GM12872 (cell line): ENCODE data around the gene ENOPH1.

Source experiments
- TF ChIP-seq, protein P1 (sequence below): IDR thresholded peaks from 3 replicates; pipeline ENCODE4 v1.5.1; 2011; ENCODE audit warnings: low read depth, mild to moderate bottlenecking, low read length, moderate library complexity; ENCODE audit not compliant: insufficient read depth

ENOPH1 gene

DNA sequence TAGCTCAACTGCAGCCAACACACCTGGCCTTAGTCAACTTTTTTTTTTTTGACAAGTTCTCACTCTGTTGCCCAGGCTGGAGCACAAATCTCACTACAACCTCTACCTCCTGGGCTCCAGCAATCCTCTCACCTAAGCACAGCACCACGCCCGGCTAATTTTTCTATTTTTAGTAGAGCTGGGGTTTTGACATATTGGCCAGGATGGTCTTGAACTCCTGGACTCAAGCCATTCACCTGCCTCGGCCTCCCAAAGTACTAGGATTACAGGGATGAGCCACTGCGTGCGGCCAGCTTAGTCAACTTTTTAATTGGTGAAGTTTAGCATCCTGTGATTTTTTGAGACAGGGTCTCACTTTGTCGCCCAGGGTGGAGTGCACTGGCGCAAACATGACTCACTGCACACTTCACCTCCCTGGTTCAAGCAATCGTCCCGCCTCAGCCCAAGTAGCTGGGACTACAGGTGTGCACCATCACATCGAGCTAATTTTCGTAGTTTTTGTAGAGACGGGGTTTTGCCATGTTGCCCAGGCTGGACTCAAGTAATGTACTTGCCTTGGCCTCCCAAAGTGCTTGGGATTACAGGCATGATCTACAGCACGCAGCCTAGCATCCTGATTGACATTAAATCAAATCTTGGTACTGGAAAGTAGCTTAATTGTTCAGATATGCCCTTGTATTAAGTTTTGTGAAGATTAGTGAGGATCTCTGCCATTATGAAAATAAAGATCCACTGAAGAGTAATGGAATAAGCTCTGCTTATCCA, 8.4 kb upstream of the ENOPH1 start:
- TF ChIP-seq, protein P1, sequence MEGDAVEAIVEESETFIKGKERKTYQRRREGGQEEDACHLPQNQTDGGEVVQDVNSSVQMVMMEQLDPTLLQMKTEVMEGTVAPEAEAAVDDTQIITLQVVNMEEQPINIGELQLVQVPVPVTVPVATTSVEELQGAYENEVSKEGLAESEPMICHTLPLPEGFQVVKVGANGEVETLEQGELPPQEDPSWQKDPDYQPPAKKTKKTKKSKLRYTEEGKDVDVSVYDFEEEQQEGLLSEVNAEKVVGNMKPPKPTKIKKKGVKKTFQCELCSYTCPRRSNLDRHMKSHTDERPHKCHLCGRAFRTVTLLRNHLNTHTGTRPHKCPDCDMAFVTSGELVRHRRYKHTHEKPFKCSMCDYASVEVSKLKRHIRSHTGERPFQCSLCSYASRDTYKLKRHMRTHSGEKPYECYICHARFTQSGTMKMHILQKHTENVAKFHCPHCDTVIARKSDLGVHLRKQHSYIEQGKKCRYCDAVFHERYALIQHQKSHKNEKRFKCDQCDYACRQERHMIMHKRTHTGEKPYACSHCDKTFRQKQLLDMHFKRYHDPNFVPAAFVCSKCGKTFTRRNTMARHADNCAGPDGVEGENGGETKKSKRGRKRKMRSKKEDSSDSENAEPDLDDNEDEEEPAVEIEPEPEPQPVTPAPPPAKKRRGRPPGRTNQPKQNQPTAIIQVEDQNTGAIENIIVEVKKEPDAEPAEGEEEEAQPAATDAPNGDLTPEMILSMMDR: no peak

DNA sequence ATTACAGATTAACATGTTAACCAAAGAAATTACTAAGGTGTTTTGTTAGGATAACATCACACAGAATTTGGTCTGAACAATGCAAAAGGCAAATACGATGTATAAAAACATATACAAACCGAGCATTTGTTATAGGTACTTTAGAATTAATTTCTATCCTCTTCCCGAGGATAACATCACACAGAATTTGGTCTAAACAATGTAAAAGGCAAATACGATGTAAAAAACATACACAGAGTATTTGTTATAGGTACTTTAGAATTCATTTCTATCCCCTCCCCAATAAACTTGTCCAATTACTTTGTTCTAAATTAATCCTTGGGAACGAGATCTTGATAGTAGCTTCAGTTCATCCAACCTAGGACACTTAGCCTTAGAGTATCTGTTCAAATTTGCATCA, 7.8 kb upstream of the ENOPH1 start:
- TF ChIP-seq, protein P1: no peak

DNA sequence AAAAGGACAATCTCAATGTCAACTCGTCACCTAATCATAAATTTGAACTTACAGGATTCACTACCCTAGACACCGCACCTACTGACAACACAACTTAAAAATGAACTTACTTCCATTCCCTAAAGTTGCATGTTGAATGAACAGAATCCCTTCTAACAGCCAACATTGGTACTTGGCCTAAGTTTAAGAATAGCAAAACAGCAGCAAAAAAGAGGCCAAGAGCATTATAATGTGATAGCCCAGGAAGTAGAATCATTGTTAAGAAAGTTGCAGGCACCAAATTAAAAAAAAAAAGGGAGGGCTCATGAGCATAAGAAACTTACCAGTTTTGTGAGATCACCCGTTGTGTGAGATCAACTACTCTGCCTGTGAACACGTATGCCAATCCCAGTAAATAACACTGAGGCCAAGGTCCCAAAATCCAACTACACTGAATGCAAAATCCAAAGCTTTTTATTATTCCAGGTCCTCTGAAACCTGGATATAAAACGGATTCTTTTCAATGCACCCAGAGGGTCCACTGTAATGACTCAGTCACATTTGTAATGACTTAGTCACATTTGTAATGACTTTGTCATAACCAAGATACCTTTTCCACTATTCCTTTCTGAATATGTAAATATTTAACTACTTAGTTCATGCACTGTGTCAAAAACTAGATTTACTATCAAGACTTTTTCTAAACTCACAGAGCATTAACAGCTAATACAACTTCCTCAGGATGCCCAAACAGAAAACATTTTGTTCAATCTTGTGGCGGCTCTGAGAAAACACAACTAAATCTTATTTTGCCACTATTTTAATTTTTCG, 6.9 kb upstream of the ENOPH1 start:
- TF ChIP-seq, protein P1: no peak

DNA sequence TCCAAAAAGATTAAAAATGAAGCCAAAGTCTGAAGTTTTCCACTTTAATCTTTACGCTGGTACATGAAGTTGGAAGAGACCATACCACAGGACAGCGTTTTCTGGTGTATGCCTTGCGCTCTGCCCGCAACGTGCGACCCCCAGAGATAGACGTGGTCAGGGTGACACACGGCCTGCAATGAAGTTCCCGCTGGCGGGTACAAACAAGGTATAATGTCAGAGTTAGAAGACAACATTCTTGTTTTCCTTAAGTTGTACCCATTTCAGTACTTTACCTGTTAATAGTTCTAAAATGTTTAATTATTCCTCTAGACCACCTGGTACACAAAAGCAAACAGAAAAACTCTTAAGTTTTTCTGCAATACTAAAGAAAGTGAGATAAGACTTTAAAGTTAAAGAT, 4.9 kb upstream of the ENOPH1 start:
- TF ChIP-seq, protein P1: no peak

DNA sequence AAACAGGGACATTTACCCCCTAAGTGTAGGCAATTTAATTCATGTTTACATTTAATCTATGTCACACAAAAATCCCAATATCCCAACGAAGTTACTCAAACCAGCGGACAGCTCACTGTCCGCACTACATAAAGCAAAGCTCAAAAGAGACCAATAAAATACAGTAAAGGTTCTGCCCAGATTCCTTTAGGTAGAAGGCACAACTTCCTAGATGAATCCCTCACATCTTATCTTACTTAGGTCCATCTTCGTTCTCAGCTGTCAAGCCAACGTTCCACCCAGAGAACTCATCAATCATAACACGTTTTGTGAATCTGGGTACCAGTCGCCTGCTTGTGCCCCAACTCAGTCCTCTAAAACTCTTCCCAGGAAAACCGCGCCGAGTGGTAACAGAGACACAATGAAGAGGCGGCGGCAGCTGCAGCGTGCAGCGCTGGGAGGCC, 1.8 kb upstream of the ENOPH1 start:
- TF ChIP-seq, protein P1: no peak

DNA sequence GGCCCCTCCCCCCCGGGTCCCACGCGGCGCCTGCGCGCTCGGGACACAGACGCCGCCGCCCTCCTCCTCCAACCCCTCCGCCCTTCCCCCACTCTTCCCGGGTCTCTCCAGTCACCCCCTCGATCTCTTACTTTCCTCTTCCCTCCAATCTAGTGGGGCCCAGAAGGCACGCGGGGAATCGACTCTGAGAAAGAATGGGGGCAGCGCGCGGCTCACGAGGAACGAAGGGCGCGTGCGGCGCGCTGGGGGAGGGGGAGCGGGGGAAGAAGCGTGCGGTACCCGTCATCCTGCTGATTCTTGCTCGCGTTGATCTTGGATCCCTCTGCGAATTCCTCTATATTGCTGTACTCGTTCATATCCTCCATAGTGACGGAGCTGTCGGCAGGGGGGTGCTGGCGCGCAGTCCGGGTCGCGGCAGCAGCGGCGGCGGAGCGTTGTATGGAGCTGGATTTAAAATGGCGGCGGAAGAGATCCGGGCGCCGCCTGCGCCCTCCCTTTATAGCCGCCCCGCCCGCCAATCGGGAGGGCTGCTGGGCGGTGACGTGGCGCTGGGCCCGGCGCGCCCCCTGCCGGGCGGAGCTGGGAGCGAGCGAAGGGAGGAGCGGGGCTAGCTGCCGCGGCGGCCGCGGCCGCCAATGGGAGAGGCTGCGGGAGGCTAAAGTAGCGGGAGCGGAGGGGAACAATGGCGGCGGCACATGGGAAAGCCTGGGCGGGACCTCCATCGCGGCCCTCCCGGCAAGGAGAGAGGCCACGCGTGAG, 1.2 kb upstream of the ENOPH1 start:
- TF ChIP-seq, protein P1: peak; percentile 73

DNA sequence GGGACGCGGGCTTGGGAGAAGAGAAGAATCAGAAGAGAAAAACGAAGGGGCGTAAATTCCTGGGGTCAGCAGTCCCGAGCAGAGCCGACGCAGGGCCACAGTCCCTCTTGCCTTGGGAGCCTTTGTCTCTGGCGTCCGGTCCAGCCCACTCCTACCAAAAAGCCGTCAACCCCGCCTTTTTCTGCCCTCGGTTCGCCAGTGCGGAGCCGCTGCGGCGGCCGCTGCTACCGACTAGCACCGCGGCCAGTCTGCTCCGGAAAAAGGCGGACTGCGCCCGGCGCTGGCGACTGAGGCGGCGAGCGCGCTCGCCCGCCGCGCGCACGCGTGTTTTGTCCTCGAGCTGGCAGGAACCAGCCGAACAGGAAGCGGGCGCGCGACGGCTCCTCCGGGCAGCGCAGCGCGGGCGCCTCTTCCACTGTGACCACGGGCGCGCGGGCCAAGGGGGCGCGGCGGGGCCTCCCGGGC, 630 bp upstream of the ENOPH1 start:
- TF ChIP-seq, protein P1: no peak
